Spleen (tissue), 11 donors: ENCODE results near the gene AKT2. TPM values are rescaled to one million over a fixed set of nuclear protein-coding genes. Genes with fewer than 3 reads are reported as not detected.

Source experiments
- DNase-seq: peaks from one replicate; pipeline ENCODE4 v3.0.0-alpha.2; 2020
- H3K27ac ChIP-seq, 8 donors: fragments of 200-600 bp; sonication (generic) in 7 of 8; 1 replicate in 4 of 8; 2 replicates in 4 of 8; pipeline versions ENCODE4 v1.5.0 to v1.8.0; 2016 to 2021; ENCODE audit warnings: inconsistent platforms in 4 of 8, mild to moderate bottlenecking in 4 of 8, moderate library complexity in 1 of 8
- H3K27me3 ChIP-seq, 7 donors: fragments of 200-600 bp; sonication (generic) in 6 of 7; replicated peaks in 1 of 7; 1 replicate in 4 of 7; 2 replicates in 3 of 7; pipeline versions ENCODE4 v1.5.0 to v1.8.0; 2016 to 2021; ENCODE audit warnings: inconsistent platforms in 3 of 7, mild to moderate bottlenecking in 1 of 7
- H3K36me3 ChIP-seq, 6 donors: fragments of 200-600 bp; sonication (generic) in 5 of 6; 1 replicate in 4 of 6; 2 replicates in 2 of 6; pipeline versions ENCODE4 v1.5.0 to v1.8.0; 2016 to 2021; ENCODE audit warnings: inconsistent platforms in 2 of 6
- H3K4me1 ChIP-seq, 6 donors: fragments of 200-600 bp; sonication (generic) in 5 of 6; 1 replicate in 3 of 6; 2 replicates in 3 of 6; pipeline versions ENCODE4 v1.5.0 to v1.8.0; 2016 to 2021; ENCODE audit warnings: inconsistent platforms in 3 of 6
- H3K4me3 ChIP-seq, 8 donors: fragments of 200-600 bp; sonication (generic) in 7 of 8; 1 replicate in 4 of 8; 2 replicates in 4 of 8; pipeline versions ENCODE4 v1.5.0 to v1.8.0; 2016 to 2021; ENCODE audit warnings: inconsistent platforms in 4 of 8, mild to moderate bottlenecking in 4 of 8, moderate library complexity in 2 of 8
- H3K9me3 ChIP-seq, 8 donors: fragments of 200-600 bp; sonication (generic) in 7 of 8; 1 replicate in 4 of 8; 2 replicates in 4 of 8; pipeline versions ENCODE4 v1.5.0 to v1.8.0; 2016 to 2021; ENCODE audit warnings: inconsistent platforms in 4 of 8
- POLR2A ChIP-seq, 3 donors: fragments of 450-650 bp; IDR thresholded peaks; one replicate each; pipeline ENCODE4 v1.5.1; 2017; ENCODE audit warnings: antibody characterized with exemption in 3 of 3, mild to moderate bottlenecking in 1 of 3
- POLR2AphosphoS5 ChIP-seq, 3 donors: sonication (generic); formaldehyde crosslinking; IDR thresholded peaks; one replicate each; pipeline ENCODE4 v1.5.1; 2017; ENCODE audit warnings: antibody characterized with exemption in 3 of 3
- WGBS, 5 donors: extraction: QIAGEN DNeasy Blood & Tissue Kit in 3 of 5; methylation state at CpG; one replicate each; pipeline versions ENCODE4 v1.1.5 to v1.1.7; 2013 to 2018; 5-methylcytosine and 5-hydroxymethylcytosine counted together
- intact Hi-C: fragments of 100-400 bp; cut with DNase I; formaldehyde crosslinking; loops from one replicate; pipeline ENCODE4 v1.15.0; 2023; ENCODE audit warnings: low total_unique reads
- polyA plus RNA-seq, 3 donors: library from polyadenylated mRNA; stranded (reverse); fragments of 200-250 nt; gene quantifications; one replicate each; pipeline ENCODE4 v1.2.1, GENCODE V29; 2013
- total RNA-seq, 7 donors: library from RNA; depleted of rRNA in 3 of 7; stranded (reverse); fragments of >200 nt in 3 of 7; fragmentation: NEBNext Ultra II Directional in 4 of 7; extraction: Animal tissue kit (Norgen Biotek cat#: 25700) in 4 of 7; gene quantifications; one replicate each; pipeline versions ENCODE4 v1.1.0 to v1.2.1, GENCODE V29; 2016 to 2021
- TF ChIP-seq, protein P1 (sequence below), 11 experiments: fragments of 200-600 bp in 7 of 11; fragments of 450-650 bp in 4 of 11; sonication (generic) in 4 of 11; IDR thresholded peaks in 8 of 11; conservative IDR thresholded peaks in 3 of 11; 1 replicate in 7 of 11; 2 replicates in 4 of 11; pipeline versions ENCODE4 v1.4.0 to v1.8.0; 2016 to 2021; ENCODE audit warnings: antibody characterized with exemption in 11 of 11, inconsistent platforms in 4 of 11, mild to moderate bottlenecking in 1 of 11
- donor health status: healthy with polysubstance abuse.
- donor health status: DM: no; HTN: no; CAD: no; lungs with moderate emphysema.
- donor health status: DM: no; HTN: no; CAD: no.
- donor health status: Bipolar disorder and iron deficiency.
- donor health status: healthy.
- donor health status: DM: no; HTN: no; CAD: no.
- donor health status: DM: yes; HTN: yes; CAD: no.

The AKT2 gene
- total and polyA plus RNA-seq, 10 donors: 28.8 to 134 (median 98.9) TPM

DNA sequence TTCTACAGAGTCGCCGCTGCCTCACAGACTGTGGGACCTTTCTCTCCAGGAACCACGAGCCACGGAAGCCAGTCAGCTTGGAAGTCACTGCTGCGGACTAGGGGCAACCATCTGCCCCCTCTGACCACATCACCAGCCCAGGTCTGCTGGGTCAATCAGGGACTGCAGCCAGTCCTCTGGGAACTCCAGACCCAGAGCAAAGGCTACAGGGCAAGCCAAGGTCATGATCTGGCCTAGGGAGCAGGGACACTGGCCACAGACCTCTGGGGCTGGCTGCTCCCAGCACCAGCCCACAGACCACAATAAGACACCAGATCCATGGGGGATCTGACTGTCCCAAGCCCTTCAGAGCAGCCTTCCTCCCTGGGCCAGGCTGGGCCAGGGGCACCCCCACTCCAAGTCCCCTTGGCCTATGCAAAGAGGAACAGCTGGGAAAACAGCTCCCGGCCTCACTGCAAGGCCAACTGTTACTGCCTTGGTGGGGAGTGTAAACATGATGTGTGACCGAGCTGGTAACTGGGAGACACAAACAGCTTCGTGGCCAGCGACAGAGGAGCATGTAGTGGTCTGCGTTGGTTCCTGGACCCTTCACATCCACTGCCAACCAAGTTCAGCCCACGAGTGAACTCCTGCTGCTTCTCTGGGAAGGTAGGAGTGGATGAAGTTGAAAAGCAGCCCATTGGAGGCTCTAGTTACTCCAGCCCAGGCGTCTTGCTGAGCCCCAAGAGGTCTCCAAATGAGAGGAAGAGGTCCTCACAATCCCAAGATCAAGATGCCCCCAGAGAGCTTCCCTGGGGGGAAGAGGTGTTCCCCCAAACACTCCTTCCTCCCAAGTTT lies 1.5 kb downstream of the AKT2 start:
- Histone ChIP-seq H3K4me3 (peak overlapping the region; percentile 61 to 93 (median 86)), H3K36me3 (peaks cover 0 to 15% (median 0%) of the 10 kb centered on the region in 6 donors), H3K4me1 (peaks cover 43 to 75% (median 68%) of the 10 kb centered on the region in 6 donors), H3K27ac (peak overlapping the region; percentile 80 to 99 (median 98)), H3K27me3 (no peaks in the 10 kb centered on the region), H3K9me3 (no peaks in the 10 kb centered on the region)
- 52 to 67% (median 58%) methylated on average over 10 to 12 of the region's 12 CpGs for WGBS, 5 donors
- intact Hi-C loops: no loop called here
- DNase-seq: peak; percentile 59
- no peak for TF ChIP-seq POLR2AphosphoS5 (IDR thresholded peaks at IDR 0.05)
- TF ChIP-seq, protein P1, sequence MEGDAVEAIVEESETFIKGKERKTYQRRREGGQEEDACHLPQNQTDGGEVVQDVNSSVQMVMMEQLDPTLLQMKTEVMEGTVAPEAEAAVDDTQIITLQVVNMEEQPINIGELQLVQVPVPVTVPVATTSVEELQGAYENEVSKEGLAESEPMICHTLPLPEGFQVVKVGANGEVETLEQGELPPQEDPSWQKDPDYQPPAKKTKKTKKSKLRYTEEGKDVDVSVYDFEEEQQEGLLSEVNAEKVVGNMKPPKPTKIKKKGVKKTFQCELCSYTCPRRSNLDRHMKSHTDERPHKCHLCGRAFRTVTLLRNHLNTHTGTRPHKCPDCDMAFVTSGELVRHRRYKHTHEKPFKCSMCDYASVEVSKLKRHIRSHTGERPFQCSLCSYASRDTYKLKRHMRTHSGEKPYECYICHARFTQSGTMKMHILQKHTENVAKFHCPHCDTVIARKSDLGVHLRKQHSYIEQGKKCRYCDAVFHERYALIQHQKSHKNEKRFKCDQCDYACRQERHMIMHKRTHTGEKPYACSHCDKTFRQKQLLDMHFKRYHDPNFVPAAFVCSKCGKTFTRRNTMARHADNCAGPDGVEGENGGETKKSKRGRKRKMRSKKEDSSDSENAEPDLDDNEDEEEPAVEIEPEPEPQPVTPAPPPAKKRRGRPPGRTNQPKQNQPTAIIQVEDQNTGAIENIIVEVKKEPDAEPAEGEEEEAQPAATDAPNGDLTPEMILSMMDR (IDR thresholded peaks at IDR 0.05 in 8 of 11, conservative IDR thresholded peaks at IDR 0.05 in 3 of 11): no peak
- no peak for TF ChIP-seq POLR2A (IDR thresholded peaks at IDR 0.05)

DNA sequence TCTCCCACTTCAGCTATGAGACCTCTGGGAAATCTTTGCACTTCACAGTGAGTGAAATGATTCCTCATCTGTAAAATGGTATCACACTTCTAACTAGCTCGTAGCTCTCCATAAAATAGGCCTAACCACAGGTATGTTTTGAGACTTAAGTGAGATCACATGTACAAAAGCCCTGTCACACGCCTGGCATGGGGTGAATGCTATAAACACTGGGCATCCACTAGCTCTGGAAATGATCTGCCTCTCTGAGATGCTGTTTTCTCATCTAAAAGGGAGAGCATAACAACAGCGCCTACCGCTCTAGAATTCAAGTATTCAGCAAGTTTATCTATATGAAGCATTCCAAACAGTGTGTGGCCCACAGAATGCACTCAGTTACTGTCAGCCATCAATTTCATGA lies 2.2 kb downstream of the AKT2 start:
- H3K4me1 ChIP-seq: peaks cover 43 to 82% (median 75%) of the 10 kb centered on the region in 6 donors
- peaks cover 0 to 21% (median 0%) of the 10 kb centered on the region in 6 donors for H3K36me3 ChIP-seq
- TF ChIP-seq POLR2A (IDR thresholded peaks at IDR 0.05): no peak
- WGBS, 5 donors: 76 to 85% (median 80%) methylated on average over 4 of the region's 4 CpGs
- H3K4me3 ChIP-seq: peak overlapping the region in 1 of 8 donors; percentile 93
- H3K9me3 ChIP-seq: no peaks in the 10 kb centered on the region
- intact Hi-C loops: no loop called here
- H3K27me3 ChIP-seq: no peaks in the 10 kb centered on the region
- DNase-seq: peak; percentile 6
- peak overlapping the region in 6 of 8 donors; percentile 11 to 99 (median 98) for H3K27ac ChIP-seq

DNA sequence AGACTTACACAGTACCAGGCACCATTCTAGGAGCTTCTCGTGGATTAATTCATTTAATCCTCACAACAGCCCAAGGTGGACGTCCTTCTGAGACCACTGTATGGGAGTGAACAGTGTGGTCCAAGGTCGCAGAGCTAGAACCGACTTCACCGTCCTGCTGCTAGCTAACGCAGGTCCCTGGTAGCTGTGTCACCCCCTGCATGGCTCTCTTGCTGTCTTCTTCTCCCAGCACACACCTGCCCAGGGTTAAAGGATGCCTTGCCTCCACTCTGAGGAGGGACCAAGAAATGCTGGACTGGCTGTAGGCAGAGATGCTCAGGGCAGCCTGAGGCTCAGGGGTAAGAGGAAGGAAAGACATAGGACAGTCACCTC lies 3.0 kb downstream of the AKT2 start:
- no peak overlapping the region for H3K4me3 ChIP-seq
- H3K4me1 ChIP-seq: peaks cover 43 to 89% (median 82%) of the 10 kb centered on the region in 6 donors
- 79 to 90% (median 86%) methylated on average over 6 of the region's 6 CpGs for WGBS, 5 donors
- peak; percentile 44 for DNase-seq
- H3K27me3 ChIP-seq: no peaks in the 10 kb centered on the region
- peak overlapping the region in 5 of 8 donors; percentile 11 to 99 (median 98) for H3K27ac ChIP-seq
- H3K9me3 ChIP-seq: no peaks in the 10 kb centered on the region
- intact Hi-C loops: no loop called here
- TF ChIP-seq, protein P1 (IDR thresholded peaks at IDR 0.05 in 8 of 11, conservative IDR thresholded peaks at IDR 0.05 in 3 of 11): no peak
- TF ChIP-seq POLR2A (IDR thresholded peaks at IDR 0.05) (no peak), POLR2AphosphoS5 (IDR thresholded peaks at IDR 0.05) (no peak)
- peaks cover 0 to 21% (median 0%) of the 10 kb centered on the region in 6 donors for H3K36me3 ChIP-seq

DNA sequence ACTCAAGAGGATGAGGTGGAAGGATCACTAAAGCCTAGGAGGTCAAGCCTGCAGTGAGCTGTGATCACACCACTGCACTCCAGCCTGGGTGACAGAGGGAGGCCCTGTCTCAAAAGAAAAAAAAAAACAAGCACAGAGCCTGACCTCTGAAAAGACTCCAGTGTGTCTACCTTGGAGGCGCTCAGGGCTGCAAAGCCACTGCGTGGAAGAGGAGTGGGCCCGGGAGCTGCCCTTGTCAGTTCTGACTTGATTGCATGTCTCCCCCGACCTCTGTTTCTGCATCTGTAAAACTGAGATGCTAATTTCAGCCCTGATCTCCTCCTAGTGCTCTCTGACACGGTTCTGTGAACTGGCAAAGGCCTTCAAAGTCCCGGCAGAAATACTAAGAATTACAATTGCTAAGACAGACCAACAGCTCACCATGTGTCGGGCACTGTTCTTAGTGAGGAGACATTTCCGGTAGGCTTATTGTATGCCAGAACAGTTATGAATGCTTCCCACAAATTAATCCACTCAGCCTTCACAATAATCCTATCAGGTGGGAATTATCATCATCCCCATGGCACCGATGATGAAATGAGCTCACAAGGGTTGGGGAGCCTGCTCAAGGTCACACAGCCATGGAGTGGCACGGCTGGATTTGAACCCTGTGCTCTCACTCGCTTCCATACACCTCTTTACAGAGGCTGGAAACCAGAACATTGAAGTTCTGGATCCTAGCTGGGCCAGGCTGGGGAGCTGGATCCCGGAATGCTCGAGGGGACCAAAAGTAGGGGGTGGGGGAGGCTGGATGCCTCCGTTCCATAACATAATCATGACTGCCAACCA lies 3.5 kb downstream of the AKT2 start:
- H3K9me3 ChIP-seq: no peaks in the 10 kb centered on the region
- intact Hi-C loops: no loop called here
- H3K27me3 ChIP-seq: no peaks in the 10 kb centered on the region
- DNase-seq: peak; percentile 62
- 69 to 82% (median 72%) methylated on average over 14 of the region's 14 CpGs for WGBS, 5 donors
- TF ChIP-seq POLR2AphosphoS5 (IDR thresholded peaks at IDR 0.05) (no peak), POLR2A (IDR thresholded peaks at IDR 0.05) (no peak)
- TF ChIP-seq, protein P1 (IDR thresholded peaks at IDR 0.05 in 8 of 11, conservative IDR thresholded peaks at IDR 0.05 in 3 of 11): no peak
- peak overlapping the region in 5 of 8 donors; percentile 5 to 99 (median 98) for H3K27ac ChIP-seq
- H3K4me1 ChIP-seq: peaks cover 43 to 93% (median 87%) of the 10 kb centered on the region in 6 donors
- no peak overlapping the region for H3K4me3 ChIP-seq
- H3K36me3 ChIP-seq: peaks cover 0 to 21% (median 0%) of the 10 kb centered on the region in 6 donors
